Ascending aorta (tissue), 2 donors: ENCODE measurements around the gene MC5R. TPM values are rescaled to one million over a fixed set of nuclear protein-coding genes. Genes with fewer than 3 reads are reported as not detected.
A peak's percentile ranks its signal among the peaks of the same experiment; 100 is the strongest.

Source experiments
- DNase-seq, 2 donors: peaks; one replicate each; pipeline ENCODE4 v3.0.0-alpha.2; 2019; ENCODE audit warnings: low spot score in 2 of 2
- H3K27ac ChIP-seq, 2 donors: fragments of 200-600 bp; sonication (generic); one replicate each; pipeline ENCODE4 v1.5.1; 2016 to 2017; ENCODE audit warnings: mild to moderate bottlenecking in 1 of 2
- H3K27me3 ChIP-seq: fragments of 200-600 bp; sonication (generic); one replicate; pipeline ENCODE4 v1.5.1; 2017
- H3K36me3 ChIP-seq, 2 donors: fragments of 200-600 bp; sonication (generic); one replicate each; pipeline ENCODE4 v1.5.1; 2016
- H3K4me1 ChIP-seq, 2 donors: fragments of 200-600 bp; sonication (generic); one replicate each; pipeline ENCODE4 v1.5.1; 2016 to 2017; ENCODE audit warnings: mild to moderate bottlenecking in 1 of 2
- H3K4me3 ChIP-seq, 2 donors: fragments of 200-600 bp; sonication (generic); one replicate each; pipeline ENCODE4 v1.5.1; 2016 to 2017; ENCODE audit warnings: mild to moderate bottlenecking in 1 of 2
- H3K9me3 ChIP-seq, 2 donors: fragments of 200-600 bp; sonication (generic); one replicate each; pipeline ENCODE4 v1.5.1; 2016
- CTCF ChIP-seq, 3 experiments: fragments of 200-600 bp in 2 of 3; fragments of 450-650 bp in 1 of 3; sonication (generic) in 2 of 3; IDR thresholded peaks; one replicate each; pipeline ENCODE4 v1.5.1; 2016 to 2019; ENCODE audit warnings: antibody characterized with exemption in 3 of 3, mild to moderate bottlenecking in 1 of 3, moderate library complexity in 1 of 3
- intact Hi-C: fragments of 100-400 bp; cut with DNase I; formaldehyde crosslinking; loops from one replicate; pipeline ENCODE4 v1.15.1; 2023
- total RNA-seq: library from RNA; depleted of rRNA; stranded (reverse); fragments of >200 nt; gene quantifications from one replicate; pipeline ENCODE4 v1.1.0, GENCODE V29; 2016

Gene MC5R
- total RNA-seq, 1 donor from 2014 or later = not detected

GRCh38 chr18:13813271-13813849 is 10.6 kb upstream of the MC5R start:
- TF ChIP-seq CTCF (IDR thresholded peaks at IDR 0.05) = peak; percentile 44 to 82 (median 79)
- peak in 1 of 2 donors; percentile 74 for DNase-seq

GRCh38 chr18:13826209-13826608 is 2.3 kb downstream of the MC5R start:
- Histone ChIP-seq H3K27ac (no peak overlapping the region), H3K4me3 (no peak overlapping the region), H3K36me3 (no peaks in the 10 kb centered on the region), H3K27me3 (no peaks in the 10 kb centered on the region), H3K9me3 (no peaks in the 10 kb centered on the region), H3K4me1 (no peaks in the 10 kb centered on the region)
- intact Hi-C loops = loop anchor here (10.0 kb wide), 1 partner anchor 569 kb away; no protein-coding TSS in a partner anchor
- no peak for TF ChIP-seq CTCF (IDR thresholded peaks at IDR 0.05)
- no peak for DNase-seq

More at GRCh38 chr18:13813271-13813849, 10.6 kb upstream of the MC5R start:
- no peaks in the 10 kb centered on the region for H3K4me1 ChIP-seq
- H3K36me3 ChIP-seq = no peaks in the 10 kb centered on the region
- intact Hi-C loops = no loop called here
- H3K27me3 ChIP-seq = no peaks in the 10 kb centered on the region
- H3K4me3 ChIP-seq = no peak overlapping the region
- H3K9me3 ChIP-seq = no peaks in the 10 kb centered on the region
- H3K27ac ChIP-seq = no peak overlapping the region

DNA sequence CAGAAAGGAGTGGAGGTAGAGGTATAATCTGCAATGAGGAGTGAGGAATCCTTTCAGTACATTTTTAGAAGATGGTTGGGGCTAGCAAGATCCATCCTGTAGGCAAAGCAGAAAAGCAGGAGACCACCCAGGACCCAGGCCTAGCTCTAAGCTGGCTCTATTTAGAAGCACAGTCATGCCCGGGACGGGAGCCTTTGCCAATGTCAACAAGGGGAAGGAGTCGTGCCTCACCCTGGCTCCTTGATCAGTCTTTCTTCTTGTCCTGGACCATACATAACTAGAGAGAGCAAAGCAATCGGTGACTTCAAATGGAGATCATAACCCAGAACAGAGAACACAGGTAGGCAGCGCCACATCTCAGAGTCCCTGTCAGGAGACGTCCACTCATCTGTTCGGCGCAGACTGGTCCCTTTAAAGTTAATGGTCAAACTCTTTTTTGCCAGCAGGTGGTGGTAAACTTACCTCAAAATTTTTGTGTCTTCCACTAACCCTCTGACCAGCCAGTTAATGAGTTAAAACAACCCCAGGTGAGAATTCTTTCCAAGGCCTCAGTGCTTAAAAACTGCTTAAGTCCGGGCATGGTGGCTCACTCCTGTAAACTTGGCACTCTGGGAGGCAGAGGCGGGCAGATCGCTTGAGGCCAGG is 8.0 kb downstream of the MC5R start:
- no peak for DNase-seq
- intact Hi-C loops = no loop called here
- Histone ChIP-seq H3K36me3 (no peaks in the 10 kb centered on the region), H3K4me3 (no peak overlapping the region), H3K27me3 (no peaks in the 10 kb centered on the region), H3K27ac (no peak overlapping the region), H3K4me1 (no peaks in the 10 kb centered on the region), H3K9me3 (no peaks in the 10 kb centered on the region)
- no peak for TF ChIP-seq CTCF (IDR thresholded peaks at IDR 0.05)

DNA sequence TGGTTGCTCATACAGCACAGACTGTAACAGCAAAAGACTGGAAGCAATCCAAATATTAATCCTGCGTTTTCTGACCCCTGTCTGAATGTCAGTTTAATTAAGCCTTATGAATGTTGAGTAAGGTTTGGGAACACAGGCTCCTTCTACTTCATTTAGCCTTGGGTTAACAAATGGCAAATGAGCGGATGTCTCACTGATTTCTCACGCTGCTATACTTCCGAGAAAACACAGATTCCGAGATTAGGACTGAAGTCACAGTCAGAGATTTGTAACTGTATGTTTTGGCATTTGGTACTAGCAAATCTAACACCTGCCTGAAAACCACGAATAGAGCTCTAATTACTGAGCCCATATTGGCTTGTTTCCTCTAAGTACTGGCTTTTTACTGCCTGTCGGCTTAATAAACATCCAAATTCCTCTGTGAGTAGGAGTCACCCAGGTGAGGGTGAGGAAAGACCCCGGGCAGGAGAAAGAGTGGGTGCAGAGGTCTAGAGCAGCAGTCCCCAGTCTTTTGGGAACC is 10.6 kb downstream of the MC5R start:
- H3K27me3 ChIP-seq = no peaks in the 10 kb centered on the region
- no peak for TF ChIP-seq CTCF (IDR thresholded peaks at IDR 0.05)
- DNase-seq = no peak
- H3K9me3 ChIP-seq = no peaks in the 10 kb centered on the region
- H3K4me3 ChIP-seq = no peak overlapping the region
- H3K36me3 ChIP-seq = no peaks in the 10 kb centered on the region
- no peak overlapping the region for H3K27ac ChIP-seq
- intact Hi-C loops = no loop called here
- no peaks in the 10 kb centered on the region for H3K4me1 ChIP-seq

GRCh38 chr18:13835202-13835601 is 11.3 kb downstream of the MC5R start:
- Histone ChIP-seq H3K4me1 (no peaks in the 10 kb centered on the region), H3K27ac (no peak overlapping the region), H3K9me3 (no peaks in the 10 kb centered on the region), H3K36me3 (no peaks in the 10 kb centered on the region), H3K27me3 (no peaks in the 10 kb centered on the region), H3K4me3 (no peak overlapping the region)
- no peak for DNase-seq
- intact Hi-C loops = no loop called here
- no peak for TF ChIP-seq CTCF (IDR thresholded peaks at IDR 0.05)
